GM19099 (cell line): ENCODE results near the gene RPRML.

Source experiments
- POLR2A ChIP-seq: IDR thresholded peaks from 3 replicates; pipeline ENCODE4 v1.6.1; 2011; ENCODE audit warnings: low read depth; ENCODE audit not compliant: insufficient read length; ENCODE audit errors: extremely low read depth

RPRML gene

GRCh38 chr17:46978489-46979146 lies 435 bp downstream of the RPRML start:
- no peak for TF ChIP-seq POLR2A

GRCh38 chr17:46977750-46978488 lies 1.1 kb downstream of the RPRML start:
- no peak for TF ChIP-seq POLR2A

GRCh38 chr17:46977348-46977747 lies 1.7 kb downstream of the RPRML start:
- TF ChIP-seq POLR2A, result no peak

- no peak for TF ChIP-seq POLR2A
Measured at GRCh38 chr17:46976626-46977270, 2.3 kb downstream of the RPRML start.

GRCh38 chr17:46975287-46975686 lies 3.8 kb downstream of the RPRML start:
- no peak for TF ChIP-seq POLR2A

- TF ChIP-seq POLR2A, result no peak
Measured at GRCh38 chr17:46974086-46974485, 5.0 kb downstream of the RPRML start.

- TF ChIP-seq POLR2A, result no peak
Measured at GRCh38 chr17:46972346-46972745, 6.7 kb downstream of the RPRML start.

- TF ChIP-seq POLR2A, result no peak
Measured at GRCh38 chr17:46971647-46972300, 7.3 kb downstream of the RPRML start.

GRCh38 chr17:46968896-46969295 lies 10.2 kb downstream of the RPRML start:
- TF ChIP-seq POLR2A, result no peak

- TF ChIP-seq POLR2A, result no peak
Measured at GRCh38 chr17:46968224-46968834, 10.7 kb downstream of the RPRML start.

- TF ChIP-seq POLR2A, result no peak
Measured at GRCh38 chr17:46964315-46965265, 14.5 kb downstream of the RPRML start.

- no peak for TF ChIP-seq POLR2A
Measured at GRCh38 chr17:46963571-46963970, 15.5 kb downstream of the RPRML start.

- no peak for TF ChIP-seq POLR2A
Measured at GRCh38 chr17:46962374-46962790, 16.7 kb downstream of the RPRML start.

GRCh38 chr17:46960152-46960551 lies 18.9 kb downstream of the RPRML start:
- no peak for TF ChIP-seq POLR2A
